GM12892 (cell line): Measurements from ENCODE around the gene GALNT14.

Experiments
- DNase-seq: peaks from one replicate; pipeline ENCODE4 v3.0.0; 2011; ENCODE audit not compliant: insufficient read length
- FAIRE-seq: peaks from 2 replicates; lab custom pipeline; 2011; peaks lifted over from hg19 to GRCh38; lab: Jason Lieb, UNC
- POLR2A ChIP-seq: IDR thresholded peaks from 2 replicates; pipeline ENCODE4 v1.6.1; 2011; ENCODE audit warnings: low read depth, low read length, control low read depth
- POLR2AphosphoS5 ChIP-seq: IDR thresholded peaks from 2 replicates; pipeline ENCODE4 v1.6.1; 2011; ENCODE audit warnings: low read depth, low read length, control low read depth
- TAF1 ChIP-seq: IDR thresholded peaks from 2 replicates; pipeline ENCODE4 v1.6.1; 2011; ENCODE audit warnings: low read depth, mild to moderate bottlenecking, control low read depth, low read length, borderline replicate concordance

The GALNT14 gene

DNA sequence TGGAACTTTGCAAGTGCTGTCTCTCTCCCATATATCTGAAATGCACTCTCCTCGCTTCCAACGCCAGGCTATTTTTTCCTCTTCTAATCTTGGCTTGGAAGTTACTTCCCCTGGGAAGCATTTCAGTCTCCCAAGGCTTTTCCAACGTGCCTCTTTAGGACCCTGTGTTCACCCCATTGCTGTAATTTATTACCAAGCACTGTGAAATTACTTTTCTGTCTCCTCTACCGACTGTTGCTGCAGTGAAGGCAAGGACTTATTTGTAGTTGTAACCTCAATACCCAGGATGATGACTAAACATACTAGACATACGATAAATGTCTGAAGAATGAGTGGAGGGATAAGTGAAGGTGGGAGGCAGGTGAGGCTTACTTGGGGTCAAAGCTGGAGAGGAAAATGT lies 163.7 kb downstream of the GALNT14 start:
- FAIRE-seq, result no peak
- no peak for DNase-seq
- no peak for TF ChIP-seq POLR2A
- TF ChIP-seq TAF1, result no peak

DNA sequence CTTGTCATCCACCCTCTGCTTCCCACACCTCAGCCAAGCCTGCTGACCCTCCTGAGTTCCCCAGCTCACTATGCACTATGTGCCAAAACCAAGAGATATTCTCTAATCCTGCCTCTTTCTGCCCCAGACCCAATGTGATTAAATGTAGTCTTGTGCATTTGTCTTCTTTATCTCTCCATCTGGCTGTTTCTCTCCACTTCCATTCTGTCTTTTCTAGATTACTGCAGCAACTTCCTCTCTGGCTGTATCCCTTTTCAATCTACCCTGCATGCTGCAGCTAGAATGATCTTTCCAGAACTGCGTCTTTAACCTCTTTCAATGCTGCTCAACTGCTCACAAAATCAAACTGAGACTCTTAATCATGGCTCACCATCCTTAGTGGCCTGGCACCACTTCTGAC lies 164.1 kb downstream of the GALNT14 start:
- no peak for TF ChIP-seq POLR2A
- TF ChIP-seq POLR2AphosphoS5, result no peak
- TF ChIP-seq TAF1, result no peak
- FAIRE-seq (no peak), DNase-seq (no peak)

DNA sequence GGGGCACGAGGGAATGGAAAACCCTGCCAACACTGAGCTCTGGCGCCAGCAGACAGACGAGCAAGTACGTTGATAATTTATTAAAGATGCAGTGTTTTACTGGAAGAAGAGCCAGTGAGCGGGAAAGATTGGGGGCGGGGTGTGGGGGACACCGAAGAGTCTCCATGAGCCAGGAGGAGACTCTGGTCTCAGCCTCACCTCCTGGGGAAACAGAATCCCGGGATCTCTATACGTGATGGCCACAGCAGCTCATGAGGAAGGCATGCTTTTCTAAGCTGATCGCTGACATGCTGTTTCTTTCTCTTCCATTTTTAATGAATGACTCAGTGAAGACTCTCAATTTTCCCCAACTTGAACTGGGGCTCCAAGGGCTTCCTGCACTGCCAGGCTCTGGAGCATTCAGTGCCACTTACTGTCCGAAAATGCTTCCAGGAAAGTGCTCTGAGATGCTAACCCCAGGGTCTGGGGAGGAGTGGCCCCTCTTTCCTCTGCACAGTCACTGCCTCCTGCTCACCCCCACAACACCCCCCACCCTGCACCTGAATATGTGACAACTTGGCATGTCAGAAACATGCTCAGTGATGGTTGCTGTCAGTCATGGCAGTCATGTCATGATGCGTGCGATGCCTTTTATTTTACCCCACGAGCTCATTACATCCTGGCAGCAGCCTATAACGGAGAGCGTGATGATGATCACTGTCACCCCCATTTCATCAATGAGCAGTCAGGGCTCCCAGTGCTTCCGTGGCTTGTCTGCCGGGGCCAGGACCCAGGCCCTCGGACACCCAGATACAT lies 166.8 kb downstream of the GALNT14 start:
- TF ChIP-seq POLR2AphosphoS5 (no peak), TAF1 (no peak), POLR2A (no peak)
- no peak for DNase-seq
- no peak for FAIRE-seq

DNA sequence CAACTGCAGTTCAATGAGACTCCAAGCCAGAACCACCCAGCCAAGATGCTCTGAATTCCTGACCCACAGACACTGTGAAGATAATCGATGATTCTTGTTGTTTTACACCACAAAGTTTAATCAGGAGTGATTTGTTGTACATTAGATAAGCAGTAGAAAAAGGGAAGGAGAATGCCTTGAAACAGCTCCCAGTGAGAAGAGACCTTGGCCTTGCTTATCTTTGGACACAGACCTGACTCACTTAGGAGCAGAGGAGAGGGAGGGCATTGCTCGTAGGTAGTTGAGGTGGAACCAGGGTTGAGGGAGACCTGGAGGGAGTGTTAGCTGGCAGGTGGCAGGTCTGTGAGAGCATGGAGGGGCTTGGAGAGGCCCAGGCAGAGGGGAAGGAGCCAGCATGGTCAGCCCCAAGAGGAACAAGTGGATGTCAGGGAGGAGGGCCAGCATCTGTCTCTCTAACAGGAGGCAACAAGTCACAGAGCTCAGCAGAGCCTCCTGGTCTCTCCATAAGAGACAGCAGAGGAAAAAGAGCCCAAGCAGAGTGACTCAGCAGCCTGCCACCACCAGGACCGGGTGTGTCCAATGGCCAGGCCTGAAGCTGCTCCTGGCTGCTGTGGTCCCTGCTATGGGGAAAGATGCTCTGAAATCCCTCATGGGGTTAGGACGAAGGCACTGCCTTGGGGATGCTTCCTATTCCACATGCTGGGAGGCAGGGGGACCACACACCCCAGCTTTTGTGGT lies 169.4 kb downstream of the GALNT14 start:
- no peak for TF ChIP-seq POLR2AphosphoS5
- no peak for TF ChIP-seq TAF1
- TF ChIP-seq POLR2A, result no peak
- no peak for FAIRE-seq

DNA sequence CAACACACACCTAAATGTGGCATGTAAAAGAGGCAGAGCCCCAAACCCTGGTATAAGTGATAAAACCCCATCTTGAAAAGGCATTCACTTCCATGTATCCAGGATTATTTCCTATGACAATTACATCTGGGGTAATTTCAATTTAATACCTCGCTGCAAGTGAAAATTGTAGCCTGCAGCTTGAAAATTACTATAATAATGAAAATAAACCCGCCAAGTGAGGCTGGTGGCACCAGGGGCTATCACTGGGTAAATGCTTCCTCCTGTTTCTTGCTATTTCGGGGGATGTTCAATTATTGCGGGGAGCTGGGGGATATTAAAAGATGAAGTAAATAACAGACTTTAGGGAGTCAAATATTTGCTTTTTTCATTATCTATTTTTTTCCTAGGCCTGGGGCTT lies 171.5 kb downstream of the GALNT14 start:
- FAIRE-seq (no peak), DNase-seq (no peak)
- TF ChIP-seq POLR2A (no peak), POLR2AphosphoS5 (no peak), TAF1 (no peak)

More for the DNA sequence above, 169.4 kb downstream of the GALNT14 start:
- no peak for DNase-seq

DNA sequence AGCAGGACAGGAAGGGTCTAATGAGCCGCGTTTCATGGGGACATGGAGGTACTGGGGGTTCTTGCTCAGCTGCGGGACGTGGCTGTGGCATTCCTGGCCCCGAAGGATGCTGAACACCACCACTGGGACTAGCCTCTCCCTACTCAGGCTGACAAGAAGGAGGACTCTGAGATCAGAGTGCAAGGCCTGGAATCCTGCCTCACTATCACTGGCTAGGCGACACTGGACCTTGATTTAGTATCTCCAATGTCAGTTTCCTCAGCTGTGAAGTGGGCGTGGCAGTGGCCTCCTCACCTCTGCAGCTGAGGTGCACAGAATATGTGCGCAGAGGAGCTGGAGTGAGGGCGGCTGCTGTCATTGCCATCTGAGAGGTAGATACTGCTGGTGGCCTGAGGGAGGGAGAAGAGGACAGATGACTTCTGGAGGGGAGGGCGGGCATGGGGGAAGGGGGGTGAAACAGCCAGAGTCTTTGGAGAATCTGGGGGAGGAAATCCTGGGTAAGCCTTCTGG lies 173.2 kb downstream of the GALNT14 start:
- DNase-seq (no peak), FAIRE-seq (no peak)
- TF ChIP-seq POLR2A (no peak), TAF1 (no peak), POLR2AphosphoS5 (no peak)

DNA sequence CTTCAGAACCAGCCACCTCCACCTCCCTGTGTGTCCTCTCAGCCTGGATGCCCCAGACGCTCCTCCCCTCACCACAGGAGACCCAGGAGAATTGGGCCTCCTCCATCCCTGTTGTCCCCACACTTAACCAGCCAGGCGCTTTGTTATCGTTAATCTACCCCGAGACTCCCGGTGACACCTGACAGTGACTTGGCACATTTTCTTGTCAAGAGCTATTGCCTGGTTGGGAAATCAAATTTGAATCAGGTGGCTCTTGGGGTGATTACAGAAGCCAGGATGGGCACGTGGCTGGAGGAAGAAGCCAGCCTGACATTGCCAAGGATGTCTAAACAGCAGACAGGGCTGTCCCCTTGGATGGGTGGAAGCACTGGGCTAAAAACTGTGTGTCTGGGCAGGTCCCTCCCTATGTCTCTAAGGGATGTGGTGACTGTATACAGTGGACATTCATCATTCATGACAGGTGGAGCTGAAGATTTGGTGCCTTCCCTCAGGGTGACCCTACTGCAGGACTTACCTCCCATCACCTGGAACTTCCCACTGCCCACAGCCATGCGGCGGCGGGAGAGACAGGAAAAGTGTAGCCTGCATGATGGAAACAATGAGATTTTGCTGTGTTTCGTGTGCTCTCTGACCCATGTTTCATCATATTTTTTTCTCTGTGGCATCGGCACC lies 173.8 kb downstream of the GALNT14 start:
- FAIRE-seq (no peak), DNase-seq (no peak)
- TF ChIP-seq POLR2A (no peak), POLR2AphosphoS5 (no peak), TAF1 (no peak)

DNA sequence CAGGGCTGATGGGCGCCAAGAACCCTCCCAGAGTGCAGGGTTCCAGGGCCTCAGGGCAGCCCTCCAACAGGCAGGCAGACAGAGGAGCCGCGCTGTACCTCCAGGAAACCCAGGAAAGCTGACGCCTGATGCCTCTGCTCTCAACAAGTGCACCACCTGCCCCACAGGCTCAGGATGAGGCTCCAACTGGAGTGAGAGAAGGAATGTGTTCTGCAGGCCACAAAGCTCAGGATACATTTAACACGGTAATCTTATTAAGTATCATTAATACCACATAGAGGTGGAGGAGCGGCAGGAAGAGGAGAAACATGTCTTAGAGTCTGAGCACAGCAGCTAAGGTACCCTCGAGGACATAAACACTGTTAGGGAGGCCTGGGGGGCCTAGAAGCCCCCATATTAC lies 175.1 kb downstream of the GALNT14 start:
- no peak for TF ChIP-seq POLR2AphosphoS5
- no peak for TF ChIP-seq TAF1
- no peak for TF ChIP-seq POLR2A
- no peak for FAIRE-seq
- no peak for DNase-seq

DNA sequence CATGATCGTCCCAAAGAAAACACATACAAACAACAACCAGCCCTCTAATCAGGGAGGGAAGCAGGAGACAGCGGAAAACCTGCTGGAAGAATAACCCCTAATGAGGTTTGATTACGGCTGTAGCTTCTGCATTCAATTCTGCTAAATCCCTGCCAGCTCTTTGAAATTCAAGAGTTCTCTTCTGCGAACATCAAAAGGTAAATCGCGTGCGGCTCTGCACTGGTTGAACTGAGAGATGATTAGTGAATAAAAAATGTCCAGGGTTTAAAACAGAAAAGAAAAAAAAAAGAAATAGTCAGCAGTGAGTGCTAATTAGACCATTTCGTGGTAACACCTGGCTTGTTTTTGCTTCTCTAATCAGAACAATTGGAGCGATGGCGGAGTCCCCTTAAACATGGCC lies 178.0 kb downstream of the GALNT14 start:
- no peak for FAIRE-seq
- no peak for DNase-seq

DNA sequence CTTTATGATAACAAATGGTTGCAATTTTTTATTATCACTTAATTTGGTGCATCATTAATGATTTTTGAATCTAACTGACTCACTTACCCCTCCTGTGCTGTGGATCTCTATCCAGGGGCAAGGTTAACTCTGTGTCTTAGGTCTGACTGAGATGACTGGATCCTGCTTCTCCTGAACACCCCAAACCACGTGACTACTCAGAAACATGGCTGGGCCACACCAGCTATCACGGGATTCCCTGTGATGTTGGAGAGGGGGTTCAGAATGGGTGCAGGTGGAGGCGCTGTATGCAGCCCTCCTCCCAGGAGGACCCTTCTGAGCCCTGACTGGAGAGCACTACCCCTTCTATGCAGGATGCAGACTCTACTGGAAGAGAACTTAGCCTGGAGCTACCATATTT lies 178.6 kb downstream of the GALNT14 start:
- no peak for FAIRE-seq

More for the DNA sequence above, 178.0 kb downstream of the GALNT14 start:
- TF ChIP-seq TAF1 (no peak), POLR2AphosphoS5 (no peak), POLR2A (no peak)

DNA sequence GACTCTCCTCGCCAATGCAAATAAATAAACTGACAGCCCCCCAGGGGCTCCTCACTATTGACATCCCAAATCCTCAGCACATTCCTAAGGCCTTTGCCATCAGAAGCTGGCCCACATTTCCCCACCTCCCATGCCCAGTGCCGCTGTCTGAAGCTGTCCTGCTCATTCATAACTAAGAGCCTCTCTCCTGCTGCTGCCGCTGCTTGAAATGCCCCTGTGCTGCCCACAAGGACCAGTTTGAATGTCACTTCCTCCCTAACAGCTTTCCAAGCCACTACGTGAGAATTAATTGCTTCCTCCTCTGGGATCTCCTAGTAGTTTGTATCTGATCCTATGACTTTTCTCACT lies 179.3 kb downstream of the GALNT14 start:
- FAIRE-seq (no peak), DNase-seq (no peak)
- no peak for TF ChIP-seq POLR2AphosphoS5
- TF ChIP-seq POLR2A, result no peak
- TF ChIP-seq TAF1, result no peak

More for the DNA sequence above, 178.6 kb downstream of the GALNT14 start:
- DNase-seq, result no peak
- TF ChIP-seq POLR2AphosphoS5 (no peak), POLR2A (no peak), TAF1 (no peak)
